ENCODE measurements around the gene BCKDHB.

The BCKDHB gene

GRCh38 chr6:80357081-80357480, 250.6 kb downstream of the BCKDHB start:
- Histone ChIP-seq H3K9me2 (replicated peaks; ENCODE audit: control insufficient read depth, low read length) (no peaks in the 10 kb centered on the region; the same call in 1 of the 2 replicates), H3K4me3 (ENCODE audit: low read length) (no peak overlapping the region), H3K4me1 (ENCODE audit: control insufficient read depth, low read length) (no peaks in the 10 kb centered on the region), H3K27ac (ENCODE audit: low read depth, low read length) (no peak overlapping the region), H3K9me3 (ENCODE audit: control insufficient read depth, insufficient read depth, low read length) (no peaks in the 10 kb centered on the region), H3K4me2 (ENCODE audit: low read length) (no peak overlapping the region), H3K79me2 (ENCODE audit: control insufficient read depth, low read length) (no peaks in the 10 kb centered on the region), H4K20me1 (ENCODE audit: control insufficient read depth, insufficient read depth, low read depth, low read length) (no peaks in the 10 kb centered on the region), H3F3A (ENCODE audit: control insufficient read depth, insufficient read depth) (no peaks in the 10 kb centered on the region), H3K27me3 (ENCODE audit: control insufficient read depth, low read length) (no peaks in the 10 kb centered on the region), H3K36me3 (ENCODE audit: control insufficient read depth, low read length) (no peaks in the 10 kb centered on the region)
- TF ChIP-seq EZH2phosphoT487 (IDR thresholded peaks at IDR 0.05; ENCODE audit: borderline replicate concordance, low read length) (no peak), CTCF (IDR thresholded peaks at IDR 0.05; ENCODE audit: low read depth, low read length, poor library complexity, severe bottlenecking) (no peak)

- Histone ChIP-seq H3K4me2 (ENCODE audit: low read length) (no peak overlapping the region), H3K9me3 (ENCODE audit: control insufficient read depth, insufficient read depth, low read length) (no peaks in the 10 kb centered on the region), H3K79me2 (ENCODE audit: control insufficient read depth, low read length) (no peaks in the 10 kb centered on the region), H3K36me3 (ENCODE audit: control insufficient read depth, low read length) (no peaks in the 10 kb centered on the region), H3K9me2 (replicated peaks; ENCODE audit: control insufficient read depth, low read length) (no peaks in the 10 kb centered on the region; the same call in 1 of the 2 replicates), H4K20me1 (ENCODE audit: control insufficient read depth, insufficient read depth, low read depth, low read length) (no peaks in the 10 kb centered on the region), H3K27ac (ENCODE audit: low read depth, low read length) (no peak overlapping the region), H3K4me1 (ENCODE audit: control insufficient read depth, low read length) (no peaks in the 10 kb centered on the region), H3K4me3 (ENCODE audit: low read length) (no peak overlapping the region), H3K27me3 (ENCODE audit: control insufficient read depth, low read length) (no peaks in the 10 kb centered on the region), H3F3A (ENCODE audit: control insufficient read depth, insufficient read depth) (no peaks in the 10 kb centered on the region)
- TF ChIP-seq CTCF (IDR thresholded peaks at IDR 0.05; ENCODE audit: low read depth, low read length, poor library complexity, severe bottlenecking): no peak
- TF ChIP-seq EZH2phosphoT487 (IDR thresholded peaks at IDR 0.05; ENCODE audit: borderline replicate concordance, low read length): no peak
Measured at GRCh38 chr6:80357674-80358073, 251.2 kb downstream of the BCKDHB start.

GRCh38 chr6:80363501-80364122, 257.1 kb downstream of the BCKDHB start:
- no peaks in the 10 kb centered on the region for H3K9me3 ChIP-seq (ENCODE audit: control insufficient read depth, insufficient read depth, low read length)
- H3K4me1 ChIP-seq (ENCODE audit: control insufficient read depth, low read length): no peaks in the 10 kb centered on the region
- no peak overlapping the region for H3K4me3 ChIP-seq (ENCODE audit: low read length)
- no peaks in the 10 kb centered on the region for H4K20me1 ChIP-seq (ENCODE audit: control insufficient read depth, insufficient read depth, low read depth, low read length)
- H3F3A ChIP-seq (ENCODE audit: control insufficient read depth, insufficient read depth): no peaks in the 10 kb centered on the region
- no peak overlapping the region for H3K27ac ChIP-seq (ENCODE audit: low read depth, low read length)
- no peaks in the 10 kb centered on the region for H3K27me3 ChIP-seq (ENCODE audit: control insufficient read depth, low read length)
- no peaks in the 10 kb centered on the region for H3K36me3 ChIP-seq (ENCODE audit: control insufficient read depth, low read length)
- TF ChIP-seq CTCF (IDR thresholded peaks at IDR 0.05; ENCODE audit: low read depth, low read length, poor library complexity, severe bottlenecking) (no peak), EZH2phosphoT487 (IDR thresholded peaks at IDR 0.05; ENCODE audit: borderline replicate concordance, low read length) (no peak)
- no peaks in the 10 kb centered on the region for H3K9me2 ChIP-seq (replicated peaks; ENCODE audit: control insufficient read depth, low read length)
- H3K4me2 ChIP-seq (ENCODE audit: low read length): no peak overlapping the region
- H3K79me2 ChIP-seq (ENCODE audit: control insufficient read depth, low read length): no peaks in the 10 kb centered on the region

All from DOHH2 (cell line).